ENCODE measurements around the gene RXFP3. TPM values are rescaled to one million over a fixed set of nuclear protein-coding genes. Genes with fewer than 3 reads are reported as not detected.

The RXFP3 gene, protein sequence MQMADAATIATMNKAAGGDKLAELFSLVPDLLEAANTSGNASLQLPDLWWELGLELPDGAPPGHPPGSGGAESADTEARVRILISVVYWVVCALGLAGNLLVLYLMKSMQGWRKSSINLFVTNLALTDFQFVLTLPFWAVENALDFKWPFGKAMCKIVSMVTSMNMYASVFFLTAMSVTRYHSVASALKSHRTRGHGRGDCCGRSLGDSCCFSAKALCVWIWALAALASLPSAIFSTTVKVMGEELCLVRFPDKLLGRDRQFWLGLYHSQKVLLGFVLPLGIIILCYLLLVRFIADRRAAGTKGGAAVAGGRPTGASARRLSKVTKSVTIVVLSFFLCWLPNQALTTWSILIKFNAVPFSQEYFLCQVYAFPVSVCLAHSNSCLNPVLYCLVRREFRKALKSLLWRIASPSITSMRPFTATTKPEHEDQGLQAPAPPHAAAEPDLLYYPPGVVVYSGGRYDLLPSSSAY
- not detected in 2 replicates for total RNA-seq (ENCODE audit: low replicate concordance)

GRCh38 chr5:33936381-33937016 lies at the start of gene RXFP3:
RXFP3 (plus strand) TSS chr5:33936386; CDS start chr5:33936741, 355 bp downstream.
- no peak for TF ChIP-seq CTCF (IDR thresholded peaks at IDR 0.05; ENCODE audit: insufficient read depth, low read length)
- H3K4me3 ChIP-seq (ENCODE audit: low read depth, low read length): peak within 1 kb of the TSS; percentile 72
- no peak for DNase-seq (ENCODE audit: low read depth)

DNA sequence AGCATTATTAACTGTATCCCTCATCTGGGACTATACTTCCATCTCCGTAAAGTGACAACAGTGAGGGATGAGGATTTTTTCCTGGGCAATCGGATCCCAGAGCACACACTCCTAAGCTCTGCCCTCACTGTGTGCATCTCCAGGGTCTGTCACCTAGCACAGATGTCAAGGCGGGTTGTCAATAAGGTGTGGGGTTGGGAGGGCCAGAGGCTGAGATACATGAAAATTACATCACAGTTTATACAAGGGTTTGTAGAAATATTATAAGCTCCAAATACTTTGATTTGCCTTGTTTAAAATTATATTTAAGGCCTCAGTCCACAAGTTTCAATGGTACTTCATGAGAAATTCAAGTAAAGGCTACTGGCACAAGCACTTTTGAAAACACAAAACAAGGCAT lies 48.9 kb upstream of the RXFP3 start:
- TF ChIP-seq CTCF (IDR thresholded peaks at IDR 0.05; ENCODE audit: insufficient read depth, low read length): no peak
- no peak overlapping the region for H3K4me3 ChIP-seq (ENCODE audit: low read depth, low read length)
- no peak for DNase-seq (ENCODE audit: low read depth)

DNA sequence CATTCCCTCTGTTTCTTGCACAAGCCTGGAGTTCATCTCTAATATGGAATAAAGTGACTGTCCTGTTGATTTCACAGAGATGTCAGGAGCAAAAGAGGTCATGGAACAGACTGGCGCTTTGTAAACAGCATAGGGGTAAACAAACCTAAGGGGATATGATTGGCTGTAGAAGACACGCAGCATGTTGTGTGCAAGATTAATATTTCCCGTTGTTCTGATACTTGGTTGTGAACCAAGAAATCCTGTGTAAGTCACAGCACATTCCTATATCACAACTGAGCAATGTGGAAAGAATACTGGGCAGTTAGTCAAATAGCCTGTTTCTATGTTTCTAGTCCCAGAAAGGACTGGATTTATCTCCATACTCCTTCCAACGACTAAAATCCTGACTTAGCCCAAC lies 47.6 kb upstream of the RXFP3 start:
- TF ChIP-seq CTCF (IDR thresholded peaks at IDR 0.05; ENCODE audit: insufficient read depth, low read length): no peak
- H3K4me3 ChIP-seq (ENCODE audit: low read depth, low read length): peak overlapping the region; percentile 23
- DNase-seq (ENCODE audit: low read depth): peak; percentile 83

DNA sequence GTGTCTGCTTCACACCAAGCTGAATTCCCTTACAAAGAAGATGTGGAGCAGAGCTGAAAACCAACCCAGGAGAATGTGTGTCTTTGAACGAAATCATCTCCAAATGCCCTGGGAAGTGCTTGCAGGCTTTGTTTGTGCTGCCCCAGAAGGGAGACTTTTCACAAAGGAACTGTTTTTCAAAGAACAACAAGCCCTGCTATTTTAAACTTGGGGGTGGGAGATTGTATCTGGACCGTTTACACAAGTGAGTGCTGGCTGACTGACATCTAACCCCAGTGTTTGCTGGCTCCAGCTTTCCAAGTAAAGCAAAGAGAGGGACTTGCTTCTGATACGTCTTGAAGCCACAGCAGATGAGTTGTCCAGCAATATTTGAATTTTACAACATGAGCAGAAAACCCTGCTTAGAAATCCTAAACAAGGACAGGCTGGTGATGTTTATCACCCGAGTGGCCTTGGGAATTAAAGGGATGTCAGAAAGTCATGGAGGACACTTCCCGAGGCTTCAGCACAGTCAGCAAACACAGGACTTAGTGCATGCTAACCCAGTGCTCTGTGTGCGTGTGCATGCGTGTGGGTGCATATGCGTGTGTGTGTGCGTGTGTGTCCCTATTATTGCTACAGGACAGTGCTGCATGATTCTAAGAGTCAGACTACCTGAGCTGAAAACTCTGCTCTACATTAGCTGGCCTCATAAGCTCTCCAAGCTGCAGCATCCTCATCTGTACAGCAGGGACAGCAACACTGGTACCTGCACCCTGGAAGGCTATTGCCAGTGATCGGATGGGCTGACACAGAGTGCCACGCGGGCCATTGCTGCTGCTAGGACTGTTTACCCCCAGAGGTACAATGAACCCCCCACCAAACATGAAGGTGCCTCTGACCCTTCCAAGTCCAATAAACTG lies 45.8 kb upstream of the RXFP3 start:
- peak overlapping the region; percentile 78 for H3K4me3 ChIP-seq (ENCODE audit: low read depth, low read length)
- DNase-seq (ENCODE audit: low read depth): peak; percentile 41
- peak; percentile 62 for TF ChIP-seq CTCF (IDR thresholded peaks at IDR 0.05; ENCODE audit: insufficient read depth, low read length)

GRCh38 chr5:33891446-33891787 lies 44.8 kb upstream of the RXFP3 start:
- no peak for TF ChIP-seq CTCF (IDR thresholded peaks at IDR 0.05; ENCODE audit: insufficient read depth, low read length)
- no peak for DNase-seq (ENCODE audit: low read depth)
- H3K4me3 ChIP-seq (ENCODE audit: low read depth, low read length): peak overlapping the region; percentile 78

GRCh38 chr5:33891788-33892619 lies 44.2 kb upstream of the RXFP3 start, which contains the start of gene ADAMTS12:
ADAMTS12 (minus strand) TSS chr5:33891990; CDS start chr5:33891856, 134 bp downstream.
- peak; percentile 74 for DNase-seq (ENCODE audit: low read depth)
- TF ChIP-seq CTCF (IDR thresholded peaks at IDR 0.05; ENCODE audit: insufficient read depth, low read length): no peak
- H3K4me3 ChIP-seq (ENCODE audit: low read depth, low read length): peak within 1 kb of the TSS; percentile 78

Measured in fibroblast of the aortic adventitia (primary cell).